ENCODE measurements around the gene DNLZ. TPM values are rescaled to one million over a fixed set of nuclear protein-coding genes. Genes with fewer than 3 reads are reported as not detected.

The DNLZ gene
- total RNA-seq, 1 donor from 2014 or later: 17.4 TPM

- TF ChIP-seq CTCF (IDR thresholded peaks at IDR 0.05; ENCODE audit: insufficient read depth, low read length, severe bottlenecking): no peak
- Histone ChIP-seq H3K27me3 (ENCODE audit: control insufficient read depth, insufficient read depth, low read length) (no peaks in the 10 kb centered on the region), H3K4me3 (ENCODE audit: low read depth, low read length) (no peak overlapping the region), H3K36me3 (ENCODE audit: control insufficient read depth, insufficient read depth, low read length) (peaks cover 33% of the 10 kb centered on the region)
- FAIRE-seq (no peak), DNase-seq (ENCODE audit: low read depth) (no peak)
Measured at GRCh38 chr9:136379891-136380290, 16.3 kb upstream of the DNLZ start.

GRCh38 chr9:136379401-136379800, 15.9 kb upstream of the DNLZ start:
- H3K36me3 ChIP-seq (ENCODE audit: control insufficient read depth, insufficient read depth, low read length): peaks cover 33% of the 10 kb centered on the region
- DNase-seq (ENCODE audit: low read depth): no peak
- H3K4me3 ChIP-seq (ENCODE audit: low read depth, low read length): no peak overlapping the region
- FAIRE-seq: no peak
- H3K27me3 ChIP-seq (ENCODE audit: control insufficient read depth, insufficient read depth, low read length): no peaks in the 10 kb centered on the region
- TF ChIP-seq CTCF (IDR thresholded peaks at IDR 0.05; ENCODE audit: insufficient read depth, low read length, severe bottlenecking): no peak

GRCh38 chr9:136379003-136379287, 15.4 kb upstream of the DNLZ start:
- no peaks in the 10 kb centered on the region for H3K27me3 ChIP-seq (ENCODE audit: control insufficient read depth, insufficient read depth, low read length)
- DNase-seq (ENCODE audit: low read depth): no peak
- peaks cover 33% of the 10 kb centered on the region for H3K36me3 ChIP-seq (ENCODE audit: control insufficient read depth, insufficient read depth, low read length)
- no peak overlapping the region for H3K4me3 ChIP-seq (ENCODE audit: low read depth, low read length)
- no peak for TF ChIP-seq CTCF (IDR thresholded peaks at IDR 0.05; ENCODE audit: insufficient read depth, low read length, severe bottlenecking)
- no peak for FAIRE-seq

- Histone ChIP-seq H3K27me3 (ENCODE audit: control insufficient read depth, insufficient read depth, low read length) (no peaks in the 10 kb centered on the region), H3K36me3 (ENCODE audit: control insufficient read depth, insufficient read depth, low read length) (peaks cover 32% of the 10 kb centered on the region), H3K4me3 (ENCODE audit: low read depth, low read length) (no peak overlapping the region)
- no peak for DNase-seq (ENCODE audit: low read depth)
- no peak for FAIRE-seq
- no peak for TF ChIP-seq CTCF (IDR thresholded peaks at IDR 0.05; ENCODE audit: insufficient read depth, low read length, severe bottlenecking)
Measured at GRCh38 chr9:136378170-136379002, 14.8 kb upstream of the DNLZ start.

GRCh38 chr9:136377341-136378169, 14.0 kb upstream of the DNLZ start:
- no peaks in the 10 kb centered on the region for H3K27me3 ChIP-seq (ENCODE audit: control insufficient read depth, insufficient read depth, low read length)
- H3K4me3 ChIP-seq (ENCODE audit: low read depth, low read length): no peak overlapping the region
- peaks cover 26% of the 10 kb centered on the region for H3K36me3 ChIP-seq (ENCODE audit: control insufficient read depth, insufficient read depth, low read length)
- no peak for TF ChIP-seq CTCF (IDR thresholded peaks at IDR 0.05; ENCODE audit: insufficient read depth, low read length, severe bottlenecking)
- FAIRE-seq (no peak), DNase-seq (ENCODE audit: low read depth) (no peak)

Data from bronchial epithelial cell (primary cell).